Cardiac fibroblast (primary cell): Measurements from ENCODE around the gene TBC1D14.

ENCODE experiments used
- DNase-seq, 2 donors: peaks; one replicate each; pipeline versions ENCODE4 v3.0.0 to v3.0.0-alpha.2; 2010; ENCODE audit warnings: low read depth in 2 of 2
- H3K4me3 ChIP-seq, 2 donors: replicated peaks in 1 of 2; 1 replicate in 1 of 2; 2 replicates in 1 of 2; pipeline ENCODE4 v1.5.1; 2011; ENCODE audit warnings: low read depth in 2 of 2, low read length in 2 of 2, mild to moderate bottlenecking in 2 of 2, moderate library complexity in 1 of 2
- TF ChIP-seq, protein P1 (sequence below): IDR thresholded peaks from one replicate; pipeline ENCODE4 v1.5.1; 2011; ENCODE audit warnings: low read depth, mild to moderate bottlenecking, low read length, inconsistent platforms

The TBC1D14 gene

DNA sequence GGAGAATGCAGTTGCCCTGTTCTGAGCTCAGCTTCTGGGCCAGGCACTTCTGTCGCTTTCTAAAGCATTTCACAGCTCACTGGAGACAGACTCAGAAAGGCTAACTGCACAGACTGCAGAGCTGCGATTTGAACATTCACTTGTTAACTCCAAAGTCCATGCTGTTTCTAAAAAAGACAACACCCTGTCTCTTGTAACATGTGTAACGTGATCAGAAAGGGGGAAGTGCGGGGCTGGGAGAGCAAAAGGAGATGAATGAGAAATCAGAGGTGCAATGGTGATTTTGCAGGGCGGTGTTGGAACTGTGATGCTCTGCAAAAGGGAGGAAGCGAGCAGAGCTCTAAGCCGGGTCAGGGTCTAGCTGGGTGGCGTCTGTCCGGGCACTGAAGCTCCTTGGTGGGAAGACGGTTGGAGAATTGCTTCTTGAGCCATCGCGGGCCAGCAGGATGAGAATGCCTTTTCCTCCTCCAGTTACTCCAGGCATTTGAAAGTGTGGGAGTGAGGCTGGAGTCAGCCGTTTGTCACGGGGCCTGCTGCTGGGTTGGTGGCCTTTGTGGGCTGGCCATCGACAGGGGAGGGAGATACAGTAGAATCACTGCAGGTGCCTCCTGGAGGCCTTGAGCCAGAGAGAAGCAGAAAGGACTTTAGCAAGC, 20.3 kb downstream of the TBC1D14 start:
- DNase-seq = no peak
- no peak overlapping the region for H3K4me3 ChIP-seq
- TF ChIP-seq, protein P1, sequence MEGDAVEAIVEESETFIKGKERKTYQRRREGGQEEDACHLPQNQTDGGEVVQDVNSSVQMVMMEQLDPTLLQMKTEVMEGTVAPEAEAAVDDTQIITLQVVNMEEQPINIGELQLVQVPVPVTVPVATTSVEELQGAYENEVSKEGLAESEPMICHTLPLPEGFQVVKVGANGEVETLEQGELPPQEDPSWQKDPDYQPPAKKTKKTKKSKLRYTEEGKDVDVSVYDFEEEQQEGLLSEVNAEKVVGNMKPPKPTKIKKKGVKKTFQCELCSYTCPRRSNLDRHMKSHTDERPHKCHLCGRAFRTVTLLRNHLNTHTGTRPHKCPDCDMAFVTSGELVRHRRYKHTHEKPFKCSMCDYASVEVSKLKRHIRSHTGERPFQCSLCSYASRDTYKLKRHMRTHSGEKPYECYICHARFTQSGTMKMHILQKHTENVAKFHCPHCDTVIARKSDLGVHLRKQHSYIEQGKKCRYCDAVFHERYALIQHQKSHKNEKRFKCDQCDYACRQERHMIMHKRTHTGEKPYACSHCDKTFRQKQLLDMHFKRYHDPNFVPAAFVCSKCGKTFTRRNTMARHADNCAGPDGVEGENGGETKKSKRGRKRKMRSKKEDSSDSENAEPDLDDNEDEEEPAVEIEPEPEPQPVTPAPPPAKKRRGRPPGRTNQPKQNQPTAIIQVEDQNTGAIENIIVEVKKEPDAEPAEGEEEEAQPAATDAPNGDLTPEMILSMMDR = no peak

DNA sequence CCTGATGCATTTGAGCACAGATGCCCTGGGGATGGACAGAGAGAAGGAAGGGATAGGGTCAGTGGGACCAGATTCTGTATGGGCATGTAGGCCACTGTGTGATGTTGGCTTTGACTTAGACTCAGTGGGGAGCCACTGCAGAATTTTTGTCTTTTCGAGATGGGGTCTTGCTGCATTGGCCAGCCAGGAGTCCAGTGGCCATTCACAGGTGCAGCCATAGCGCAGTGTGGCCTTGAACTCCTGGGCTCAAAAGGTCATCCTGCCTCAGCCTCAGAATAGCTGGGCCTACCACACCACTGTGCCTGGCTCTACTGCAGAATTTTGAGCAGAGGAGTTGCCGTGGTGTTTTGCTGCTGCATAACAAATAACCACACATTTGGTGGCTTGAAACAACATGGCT, 22.8 kb downstream of the TBC1D14 start:
- H3K4me3 ChIP-seq = no peak overlapping the region
- TF ChIP-seq, protein P1 = no peak
- no peak for DNase-seq

DNA sequence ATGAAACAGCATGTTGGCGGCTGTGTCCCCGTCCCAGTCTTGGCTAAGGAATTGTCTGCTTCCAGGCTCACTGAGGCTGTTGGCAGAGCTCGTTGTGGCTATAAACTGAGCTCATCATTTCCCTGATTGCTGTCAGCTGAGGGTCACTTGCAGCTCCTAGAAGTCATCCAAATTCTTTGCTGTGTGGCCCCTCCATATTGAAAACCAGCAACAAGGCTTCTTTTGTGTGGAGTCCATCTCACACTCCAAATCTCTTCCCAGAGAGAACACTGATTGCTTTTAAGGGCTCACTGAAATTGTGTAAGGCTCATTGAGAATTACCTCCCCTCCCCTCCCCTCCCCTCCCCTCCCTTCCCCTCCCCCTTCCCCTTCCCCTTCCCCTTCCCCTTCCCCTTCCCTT, 23.3 kb downstream of the TBC1D14 start:
- no peak overlapping the region for H3K4me3 ChIP-seq
- DNase-seq = no peak
- TF ChIP-seq, protein P1 = no peak

GRCh38 chr4:6933691-6934430, 24.2 kb downstream of the TBC1D14 start:
- no peak overlapping the region for H3K4me3 ChIP-seq
- DNase-seq = no peak
- TF ChIP-seq, protein P1 = no peak

- H3K4me3 ChIP-seq = no peak overlapping the region
- TF ChIP-seq, protein P1 = no peak
- no peak for DNase-seq
Observed at GRCh38 chr4:6935965-6936364, 26.3 kb downstream of the TBC1D14 start.

DNA sequence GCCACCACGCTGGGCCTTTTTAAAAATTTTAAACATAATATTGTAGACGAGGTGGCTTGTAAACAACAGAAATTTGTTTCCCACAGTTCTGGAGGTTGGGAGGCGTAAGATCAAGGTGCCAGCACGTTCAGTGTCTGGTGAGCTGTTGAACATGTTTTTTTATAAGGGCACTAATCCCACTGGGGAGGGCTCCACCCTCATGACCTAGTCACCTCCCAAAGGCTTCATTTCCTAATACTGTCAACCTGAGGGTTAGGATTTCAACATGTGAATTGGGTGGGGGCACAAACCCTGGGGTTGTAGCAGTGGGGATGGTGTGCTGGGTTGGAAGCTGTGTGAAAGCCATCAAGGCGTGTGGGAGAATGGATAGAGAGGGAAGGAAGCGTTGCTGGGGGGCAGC, 27.6 kb downstream of the TBC1D14 start:
- no peak overlapping the region for H3K4me3 ChIP-seq
- no peak for DNase-seq
- TF ChIP-seq, protein P1 = no peak
